Fibroblast of pulmonary artery (primary cell): ENCODE results near the gene ZNF320.
A peak's percentile ranks its signal among the peaks of the same experiment; 100 is the strongest.
"Not testable (repeated sequence)": the region's sequence is repeated elsewhere in the genome, so short reads cannot be mapped to it uniquely, and the experiment has no call there.

Experiments used
- DNase-seq: peaks from one replicate; pipeline ENCODE4 v3.0.0-alpha.2; 2010; ENCODE audit warnings: low read depth
- H3K4me3 ChIP-seq: replicated peaks from 2 replicates; pipeline ENCODE4 v1.5.1; 2011; ENCODE audit warnings: low read depth, mild to moderate bottlenecking, control low read depth, low read length, moderate library complexity
- TF ChIP-seq, protein P1 (sequence below): IDR thresholded peaks from 2 replicates; pipeline ENCODE4 v1.5.1; 2011; ENCODE audit warnings: mild to moderate bottlenecking, control low read depth, low read length, inconsistent platforms; ENCODE audit errors: missing control alignments

ZNF320 gene

DNA sequence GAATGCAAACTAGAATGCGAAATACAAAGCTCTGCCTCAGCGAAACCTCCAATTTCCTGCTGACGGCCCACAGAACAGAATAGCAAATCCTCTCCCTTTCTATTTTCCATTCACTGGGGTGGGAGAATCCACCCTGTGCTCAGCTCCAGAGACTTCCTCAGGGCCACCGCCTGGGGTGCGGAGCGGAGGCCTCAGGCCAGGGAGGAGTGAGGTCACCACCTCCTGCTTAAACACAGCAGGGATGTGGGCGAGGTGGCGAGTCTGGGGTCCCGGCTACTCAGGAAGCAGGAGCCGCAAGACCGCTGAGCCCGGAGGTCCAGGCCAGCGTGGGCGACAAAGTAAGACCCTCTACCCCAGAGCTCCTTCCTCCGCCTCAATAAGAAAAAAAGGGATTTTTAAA is 666 bp upstream of the ZNF320 start:
- TF ChIP-seq, protein P1, sequence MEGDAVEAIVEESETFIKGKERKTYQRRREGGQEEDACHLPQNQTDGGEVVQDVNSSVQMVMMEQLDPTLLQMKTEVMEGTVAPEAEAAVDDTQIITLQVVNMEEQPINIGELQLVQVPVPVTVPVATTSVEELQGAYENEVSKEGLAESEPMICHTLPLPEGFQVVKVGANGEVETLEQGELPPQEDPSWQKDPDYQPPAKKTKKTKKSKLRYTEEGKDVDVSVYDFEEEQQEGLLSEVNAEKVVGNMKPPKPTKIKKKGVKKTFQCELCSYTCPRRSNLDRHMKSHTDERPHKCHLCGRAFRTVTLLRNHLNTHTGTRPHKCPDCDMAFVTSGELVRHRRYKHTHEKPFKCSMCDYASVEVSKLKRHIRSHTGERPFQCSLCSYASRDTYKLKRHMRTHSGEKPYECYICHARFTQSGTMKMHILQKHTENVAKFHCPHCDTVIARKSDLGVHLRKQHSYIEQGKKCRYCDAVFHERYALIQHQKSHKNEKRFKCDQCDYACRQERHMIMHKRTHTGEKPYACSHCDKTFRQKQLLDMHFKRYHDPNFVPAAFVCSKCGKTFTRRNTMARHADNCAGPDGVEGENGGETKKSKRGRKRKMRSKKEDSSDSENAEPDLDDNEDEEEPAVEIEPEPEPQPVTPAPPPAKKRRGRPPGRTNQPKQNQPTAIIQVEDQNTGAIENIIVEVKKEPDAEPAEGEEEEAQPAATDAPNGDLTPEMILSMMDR = no peak
- peak overlapping the region; percentile 98 for H3K4me3 ChIP-seq
- no peak for DNase-seq

DNA sequence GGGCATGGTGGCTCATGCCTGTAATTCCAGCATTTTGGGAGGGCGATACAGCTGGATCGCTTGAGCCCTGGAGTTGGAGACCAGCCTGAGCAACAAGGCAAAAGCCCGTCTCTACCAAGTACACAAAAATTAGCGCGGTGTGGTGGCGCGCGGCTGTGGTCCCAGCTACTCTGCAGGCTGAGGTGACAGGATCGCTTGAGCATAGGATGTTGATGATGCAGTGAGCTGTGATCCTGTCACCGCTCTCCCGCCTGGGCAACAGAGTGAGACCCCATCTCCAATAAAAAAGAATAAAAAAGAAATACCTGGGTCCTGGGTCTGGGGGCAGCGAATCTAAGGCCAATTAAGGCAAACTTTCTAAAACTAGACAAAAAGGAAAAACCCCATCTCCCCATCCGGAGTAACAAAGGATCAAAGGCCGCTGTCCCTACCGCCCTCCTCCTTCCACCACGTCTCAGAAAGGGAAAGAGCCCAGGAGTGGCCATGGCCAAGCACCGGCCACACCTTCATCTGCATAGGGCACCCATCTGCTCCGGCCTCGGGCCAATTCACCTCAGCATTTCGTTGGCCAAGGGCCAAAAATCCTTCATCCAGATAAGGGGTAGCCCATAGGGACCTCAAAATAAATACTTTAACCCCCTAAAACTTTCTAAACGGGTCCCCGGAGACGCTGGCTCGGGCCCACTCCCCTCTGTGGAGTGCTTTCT is 851 bp downstream of the ZNF320 start:
- DNase-seq = peak; percentile 11
- TF ChIP-seq, protein P1 = no peak
- H3K4me3 ChIP-seq = peak overlapping the region; percentile 98

DNA sequence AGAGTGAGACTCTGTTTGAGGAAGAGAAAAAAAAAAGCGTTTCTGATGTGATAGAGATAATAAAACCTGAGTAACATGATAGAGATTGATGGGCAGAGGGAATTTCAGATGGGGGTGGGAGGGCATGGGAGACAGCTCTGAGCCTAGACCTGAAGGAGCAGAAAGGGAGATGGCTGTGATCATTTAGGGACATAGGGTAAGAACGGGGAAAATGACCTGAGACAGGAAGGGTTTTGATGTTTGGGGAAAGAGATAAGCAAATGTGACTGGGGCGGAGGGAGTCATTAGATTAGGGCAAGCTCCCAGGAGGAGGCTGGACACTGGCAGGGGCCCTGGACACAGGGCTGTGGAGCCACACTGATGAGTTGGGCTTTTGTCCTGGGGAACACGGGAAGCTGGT is 6.1 kb downstream of the ZNF320 start:
- DNase-seq = no peak
- no peak overlapping the region for H3K4me3 ChIP-seq
- TF ChIP-seq, protein P1 = no peak

DNA sequence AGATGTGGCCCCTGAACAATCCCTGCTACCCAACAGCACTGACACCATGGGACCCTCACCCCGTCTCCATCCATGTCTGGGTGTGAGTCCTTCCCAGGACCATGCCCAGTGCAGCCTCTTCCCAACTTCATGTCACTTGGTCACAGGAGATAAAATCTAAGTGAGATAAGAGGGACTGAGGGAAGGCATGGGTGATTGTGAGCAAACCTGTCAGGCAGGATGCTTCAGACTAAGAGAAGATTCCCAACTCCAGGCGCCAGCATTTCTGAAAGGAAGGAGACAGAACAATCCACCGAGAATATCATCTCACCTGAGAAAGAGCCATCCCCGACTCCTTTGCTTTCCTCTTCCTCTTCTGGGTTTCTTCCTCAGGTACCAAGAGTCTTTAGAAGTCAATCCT is 7.5 kb downstream of the ZNF320 start:
- no peak for DNase-seq
- TF ChIP-seq, protein P1 = no peak
- no peak overlapping the region for H3K4me3 ChIP-seq

DNA sequence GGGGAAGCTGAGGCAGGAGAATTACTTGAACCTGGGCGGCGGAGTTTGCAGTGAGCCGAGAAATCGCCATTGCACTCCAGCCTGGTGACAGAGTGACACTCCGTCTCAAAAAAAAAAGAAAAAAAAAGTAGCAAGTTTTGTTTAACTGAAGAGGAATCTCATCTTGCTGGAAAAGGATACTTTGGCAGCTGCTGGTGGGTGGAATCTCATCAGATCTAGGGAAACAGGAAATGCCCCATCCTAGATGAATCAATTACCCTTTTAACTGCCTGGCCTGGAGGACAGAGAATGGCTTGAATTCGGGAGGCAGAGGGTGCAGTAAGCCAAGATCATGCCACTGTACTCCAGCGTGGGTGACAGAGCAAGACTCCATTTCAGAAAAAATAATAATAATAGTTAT is 8.4 kb downstream of the ZNF320 start:
- TF ChIP-seq, protein P1 = no peak
- no peak overlapping the region for H3K4me3 ChIP-seq
- DNase-seq = no peak

DNA sequence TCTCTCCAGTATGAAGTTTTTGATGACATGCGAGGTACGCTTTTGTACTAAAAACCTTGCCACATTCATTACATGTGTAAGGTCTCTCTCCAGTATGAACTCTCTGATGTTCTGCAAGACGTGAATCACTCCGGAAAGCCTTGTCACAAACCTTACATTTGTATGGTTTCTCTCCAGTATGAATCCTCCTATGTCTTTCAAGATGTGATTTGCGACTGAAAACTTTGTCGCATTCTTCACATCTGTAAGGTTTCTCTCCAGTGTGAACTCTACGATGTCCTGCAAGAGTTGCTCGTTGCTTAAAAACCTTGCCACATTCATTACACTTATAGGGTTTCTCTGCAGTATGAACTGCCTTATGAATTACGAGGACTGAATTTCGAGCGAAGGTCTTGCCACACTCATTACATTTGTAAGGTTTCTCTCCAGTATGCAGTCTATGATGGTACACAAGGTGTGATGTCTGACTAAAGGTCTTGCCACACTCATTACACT is 16.5 kb downstream of the ZNF320 start:
- TF ChIP-seq, protein P1 = no peak
- DNase-seq = no peak
- H3K4me3 ChIP-seq = no peak overlapping the region

DNA sequence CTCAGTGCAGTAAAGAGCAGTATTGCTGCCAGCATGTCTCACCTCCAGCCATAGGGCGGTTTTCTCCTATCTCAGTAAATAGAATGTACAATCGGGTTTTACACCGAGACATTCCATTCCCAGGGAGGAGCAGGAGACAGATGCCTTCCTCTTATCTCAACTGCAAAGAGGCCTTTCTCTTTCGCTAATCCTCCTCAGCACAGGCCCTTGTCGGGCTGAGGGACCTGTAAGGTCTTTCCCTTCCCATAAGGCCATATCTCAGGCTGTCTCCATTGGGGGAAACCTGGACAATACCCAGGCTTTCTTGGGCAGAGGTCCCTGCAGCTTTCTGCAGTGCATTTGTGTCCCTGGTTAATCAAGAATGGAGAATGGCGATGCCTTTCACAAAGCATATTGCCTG is 24.4 kb downstream of the ZNF320 start:
- not testable (repeated sequence) for DNase-seq, H3K4me3 ChIP-seq
